ENCODE data around the gene ATPAF2.
"Not testable (repeated sequence)": the region's sequence is repeated elsewhere in the genome, so short reads cannot be mapped to it uniquely, and the experiment has no call there.

The ATPAF2 gene

DNA sequence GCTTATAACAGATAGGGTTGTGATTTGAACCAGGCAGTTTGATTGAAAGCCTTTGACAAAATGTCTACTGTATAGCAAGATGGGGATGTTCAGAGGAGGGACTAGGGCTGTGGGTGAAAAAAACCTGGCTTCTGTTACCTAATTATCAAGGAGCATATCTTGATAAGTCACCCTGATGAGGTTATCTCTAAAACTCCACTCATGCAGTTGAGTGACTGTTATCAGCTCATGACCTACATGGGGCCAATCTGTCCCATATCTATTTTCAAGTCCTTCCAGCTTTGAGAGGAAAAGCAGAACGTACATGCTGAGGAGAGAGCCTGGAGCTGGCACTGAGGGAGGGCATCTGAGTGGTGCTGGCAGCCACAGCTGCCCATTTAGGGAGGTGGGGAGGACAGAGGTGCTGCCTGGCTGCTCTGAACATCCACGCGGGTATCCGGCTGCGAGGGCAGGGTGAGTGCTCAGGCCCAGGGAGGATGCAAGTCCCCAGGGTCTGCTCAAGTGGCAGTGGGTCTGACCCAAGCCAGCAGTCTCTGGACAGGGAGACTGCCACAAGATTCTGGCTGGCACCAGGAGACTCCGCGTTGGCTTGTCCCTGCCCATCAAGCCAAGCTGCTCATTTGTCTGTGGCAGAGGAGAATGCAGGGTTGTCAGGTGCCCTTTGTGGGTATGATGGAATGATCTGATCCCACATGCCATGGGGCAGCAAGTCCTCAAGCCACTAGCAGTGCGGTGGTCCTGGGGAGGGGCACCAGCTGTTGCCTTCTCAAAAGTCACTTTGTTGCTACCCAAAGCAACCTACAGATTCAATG lies 29.2 kb downstream of the ATPAF2 start:
- no peak for DNase-seq (ENCODE audit: low spot score)

DNA sequence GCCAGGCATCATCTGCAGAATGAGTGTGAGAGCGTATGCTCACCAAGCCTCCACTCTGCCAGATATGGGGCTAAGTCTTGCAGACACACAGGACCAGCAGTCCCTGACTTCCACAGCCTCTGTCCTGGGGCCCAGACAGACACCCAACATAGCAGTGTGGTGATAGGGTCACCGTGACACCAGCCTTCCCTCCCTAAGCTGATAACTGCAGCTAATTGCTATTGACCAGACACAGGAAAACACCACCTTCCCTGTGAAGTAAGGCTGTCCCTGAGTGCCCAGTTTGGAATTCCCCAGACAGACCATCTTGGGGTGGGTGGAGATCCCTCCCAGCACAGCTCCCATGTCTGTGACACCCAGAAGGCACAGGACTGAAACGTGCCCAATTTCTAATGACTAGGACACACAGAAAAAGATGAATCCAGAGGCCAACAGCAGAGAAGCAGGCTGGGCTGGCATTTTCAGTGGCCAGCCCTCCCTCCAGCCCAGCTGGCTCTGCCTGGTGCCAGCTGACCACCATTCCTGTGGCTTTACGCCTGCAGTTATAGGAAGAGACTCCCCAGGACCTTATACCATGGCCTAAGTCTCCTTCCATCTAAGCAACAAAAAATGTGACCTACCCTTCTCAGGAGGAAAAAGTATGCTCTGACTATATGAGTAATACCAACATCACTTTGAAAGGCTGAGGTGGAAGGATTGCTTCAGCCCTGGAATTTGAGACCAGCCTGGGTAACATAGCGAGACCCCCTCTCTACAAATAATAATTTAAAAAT lies 30.3 kb downstream of the ATPAF2 start:
- DNase-seq (ENCODE audit: low spot score) = no peak

DNA sequence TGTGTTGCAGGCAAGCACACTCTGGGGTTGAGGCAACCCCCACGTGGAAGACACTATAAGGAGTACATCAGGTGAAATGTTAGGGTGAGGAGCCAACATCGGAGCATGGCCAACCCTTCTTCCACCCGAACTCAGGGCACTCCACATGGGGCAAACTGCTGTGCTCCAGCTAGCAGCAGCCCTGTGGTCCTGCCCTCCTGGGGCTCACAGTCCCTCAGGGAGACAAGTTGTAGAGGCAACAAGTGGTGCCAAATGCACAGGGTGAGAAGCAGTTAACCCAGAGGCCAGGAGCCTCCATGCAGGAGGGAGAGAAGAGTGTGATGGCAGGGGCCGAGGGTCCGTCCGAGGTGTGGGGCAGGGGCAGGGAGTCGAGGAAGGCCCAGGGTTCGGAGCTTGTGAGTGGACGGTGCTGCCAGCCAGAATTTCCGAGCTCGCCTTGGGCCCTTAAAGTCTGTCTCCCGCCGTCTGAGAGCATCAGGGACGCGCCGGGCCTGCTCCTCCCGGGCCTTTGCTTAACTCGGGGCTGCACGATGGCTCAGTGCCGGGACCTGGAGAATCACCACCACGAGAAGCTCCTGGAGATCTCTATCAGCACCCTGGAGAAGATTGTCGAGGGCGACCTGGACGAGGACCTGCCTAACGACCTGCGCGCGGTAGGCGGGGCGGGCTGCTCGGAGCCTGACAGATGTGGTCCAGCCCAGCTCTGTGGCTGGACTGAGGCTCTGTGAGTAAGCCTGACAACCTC lies 32.3 kb downstream of the ATPAF2 start:
- DNase-seq (ENCODE audit: low spot score) = no peak

DNA sequence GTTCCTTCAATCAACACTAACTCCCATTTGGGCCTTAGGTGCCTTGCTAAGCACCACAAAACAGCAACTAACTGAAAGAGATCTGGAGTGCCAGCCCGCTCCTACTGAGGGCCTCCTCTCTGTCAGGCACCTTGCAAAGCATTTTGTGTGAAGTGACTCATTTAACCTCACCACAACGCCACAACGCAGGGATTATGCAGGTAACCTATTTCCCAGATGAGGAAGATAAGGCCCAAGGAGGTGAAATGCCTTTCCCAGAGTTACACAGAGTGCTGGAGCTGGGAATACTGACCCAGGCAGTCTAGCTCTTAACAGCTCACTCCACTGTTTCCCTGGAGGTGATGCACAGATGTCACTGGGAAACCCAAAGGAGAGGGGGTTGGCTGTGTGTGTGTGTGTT lies 33.5 kb downstream of the ATPAF2 start:
- no peak for DNase-seq (ENCODE audit: low spot score)

DNA sequence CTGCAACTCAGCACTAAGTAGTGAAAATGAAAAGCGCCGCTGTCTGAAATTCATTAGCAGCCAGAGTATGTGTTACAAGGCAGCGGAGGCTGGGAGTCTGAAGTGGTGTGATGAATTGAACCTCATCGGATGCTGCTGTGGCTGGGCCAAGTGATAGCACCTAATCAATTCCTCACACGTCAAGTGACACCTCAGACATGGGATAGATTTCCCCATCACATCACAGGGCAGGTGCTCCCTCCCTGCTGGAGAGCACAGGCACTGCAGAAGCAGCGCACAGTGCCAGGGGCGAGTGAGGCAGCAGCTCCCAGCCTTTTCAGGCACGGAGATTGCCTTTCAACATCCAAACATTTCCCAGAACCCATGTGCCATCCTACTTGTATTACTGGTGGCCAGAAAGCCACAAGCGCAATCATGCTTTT lies 34.1 kb downstream of the ATPAF2 start:
- no peak for DNase-seq (ENCODE audit: low spot score)

DNA sequence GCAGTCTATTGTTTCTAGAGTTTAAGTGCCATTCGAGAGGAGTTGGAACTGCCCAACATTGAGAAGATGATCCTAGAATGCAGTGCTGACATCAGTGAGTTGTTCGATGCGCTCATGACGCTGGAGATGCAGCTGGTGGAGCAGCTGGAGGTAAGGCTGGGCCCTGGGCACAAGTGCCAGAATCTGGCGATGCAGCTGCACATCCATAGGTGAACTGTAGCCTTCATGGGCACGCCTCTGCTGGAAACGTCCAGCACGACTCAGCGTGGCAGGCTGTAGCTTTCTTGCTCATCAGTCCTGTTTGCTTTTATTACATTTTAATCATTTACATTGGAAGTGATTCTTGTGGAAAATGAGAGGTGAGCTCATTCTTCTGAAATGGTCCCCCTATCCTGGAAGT lies 34.6 kb downstream of the ATPAF2 start:
- DNase-seq (ENCODE audit: low spot score) = no peak

DNA sequence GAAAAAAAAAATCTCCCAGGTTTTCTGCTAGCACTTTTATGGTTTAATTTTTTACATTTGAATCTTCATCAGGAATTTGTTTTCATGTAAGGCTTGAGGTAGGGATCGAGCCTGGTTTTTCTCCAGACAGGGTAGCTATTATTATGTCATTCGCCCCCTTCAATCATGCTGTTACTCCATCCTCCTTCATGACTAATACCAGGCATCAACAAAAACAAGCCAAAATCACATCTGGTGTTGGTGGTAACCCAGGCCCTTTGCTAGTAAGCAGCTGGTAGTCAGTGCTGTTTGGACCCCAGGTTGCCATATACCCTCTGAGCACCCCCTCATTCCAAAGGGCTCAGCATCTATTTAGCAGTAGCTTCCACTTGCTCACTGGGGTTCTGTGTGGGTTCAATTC lies 36.8 kb downstream of the ATPAF2 start:
- no peak for DNase-seq (ENCODE audit: low spot score)

DNA sequence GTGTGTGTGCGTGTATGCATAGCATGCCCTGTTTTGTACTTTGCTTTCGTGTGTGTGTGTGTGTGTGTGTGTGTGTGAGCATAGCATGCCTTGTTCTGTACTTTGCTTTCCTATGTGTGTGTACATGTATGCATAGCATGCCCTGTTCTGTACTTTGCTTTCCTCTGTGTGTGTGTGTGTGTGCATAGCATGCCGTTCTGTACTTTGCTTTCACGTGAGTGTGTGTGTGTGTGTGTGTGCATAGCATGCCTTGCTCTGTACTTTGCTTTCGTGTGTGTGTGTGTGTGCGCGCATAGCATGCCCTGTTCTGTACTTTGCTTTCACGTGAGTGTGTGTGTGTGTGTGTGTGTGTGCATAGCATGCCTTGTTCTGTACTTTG lies 38.9 kb downstream of the ATPAF2 start:
- no peak for DNase-seq (ENCODE audit: low spot score)

DNA sequence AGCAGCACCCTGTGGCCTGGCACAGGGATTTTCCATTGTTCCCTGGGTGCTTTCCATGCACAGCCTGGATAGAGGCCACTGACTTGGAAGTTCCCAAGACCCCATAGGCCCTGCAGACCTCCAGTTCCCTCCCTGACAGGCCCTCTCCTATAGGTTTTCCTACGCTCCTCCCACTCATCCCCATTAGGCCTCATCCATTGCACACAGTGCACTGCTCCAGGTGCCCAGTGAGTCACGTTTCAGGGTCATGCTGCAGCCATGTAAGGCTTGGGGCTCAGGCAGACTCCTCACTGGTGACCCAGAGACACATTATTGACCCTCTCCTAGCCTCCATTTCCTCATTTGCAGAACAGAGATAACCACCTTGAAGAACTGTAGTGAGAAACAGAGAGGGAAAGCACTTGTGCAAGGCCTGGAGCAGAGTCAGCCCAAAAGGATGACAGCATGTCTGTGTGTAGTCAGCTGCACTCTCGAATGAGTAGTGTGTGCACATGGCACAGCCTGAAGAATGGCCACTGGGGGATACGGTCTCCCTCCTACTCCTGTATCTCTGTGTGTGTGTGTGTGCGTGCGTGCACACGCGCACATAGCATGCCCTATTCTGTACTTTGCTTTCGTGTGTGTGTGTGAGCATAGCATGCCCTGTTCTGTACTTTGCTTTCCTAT lies 39.5 kb downstream of the ATPAF2 start:
- DNase-seq (ENCODE audit: low spot score) = no peak

DNA sequence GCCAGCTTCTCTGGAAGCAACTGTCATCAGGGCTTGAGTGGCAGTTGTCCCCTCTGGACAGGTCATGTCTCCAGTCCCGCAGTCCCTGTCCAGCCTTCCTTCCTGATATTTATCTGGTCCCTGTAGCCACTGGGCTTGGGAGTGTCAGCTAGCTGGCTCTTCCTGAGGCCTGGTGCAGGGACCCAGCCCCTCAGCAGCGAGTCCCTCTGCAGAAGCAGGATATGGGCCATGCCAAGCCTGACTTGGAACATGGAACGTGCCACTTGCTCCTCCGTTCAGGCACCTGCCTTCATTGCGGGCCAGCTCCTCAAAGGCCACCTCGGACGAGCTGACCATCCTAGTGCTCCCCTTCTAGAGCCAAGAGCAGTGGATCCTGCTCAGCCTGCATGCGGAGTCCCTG lies 40.0 kb downstream of the ATPAF2 start:
- no peak for DNase-seq (ENCODE audit: low spot score)

DNA sequence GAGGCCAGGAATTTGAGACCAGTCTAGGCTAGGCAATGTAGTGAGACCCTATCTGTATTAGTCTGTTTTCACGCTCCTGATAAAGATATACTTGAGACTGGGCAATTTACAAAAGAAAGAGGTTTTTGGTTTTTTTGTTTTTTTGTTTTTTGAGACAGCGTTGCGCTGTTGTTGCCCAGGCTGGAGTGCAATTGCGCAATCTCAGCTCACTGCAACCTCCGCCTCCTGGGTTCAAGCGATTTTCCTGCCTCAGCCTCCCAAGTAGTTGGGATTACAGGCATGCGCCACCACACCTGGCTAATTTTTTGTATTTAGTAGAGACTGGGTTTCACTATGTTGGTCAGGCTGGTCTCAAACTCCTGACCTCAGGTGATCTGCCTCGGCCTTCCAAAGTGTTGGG lies 43.1 kb downstream of the ATPAF2 start:
- DNase-seq (ENCODE audit: low spot score) = not testable (repeated sequence)

DNA sequence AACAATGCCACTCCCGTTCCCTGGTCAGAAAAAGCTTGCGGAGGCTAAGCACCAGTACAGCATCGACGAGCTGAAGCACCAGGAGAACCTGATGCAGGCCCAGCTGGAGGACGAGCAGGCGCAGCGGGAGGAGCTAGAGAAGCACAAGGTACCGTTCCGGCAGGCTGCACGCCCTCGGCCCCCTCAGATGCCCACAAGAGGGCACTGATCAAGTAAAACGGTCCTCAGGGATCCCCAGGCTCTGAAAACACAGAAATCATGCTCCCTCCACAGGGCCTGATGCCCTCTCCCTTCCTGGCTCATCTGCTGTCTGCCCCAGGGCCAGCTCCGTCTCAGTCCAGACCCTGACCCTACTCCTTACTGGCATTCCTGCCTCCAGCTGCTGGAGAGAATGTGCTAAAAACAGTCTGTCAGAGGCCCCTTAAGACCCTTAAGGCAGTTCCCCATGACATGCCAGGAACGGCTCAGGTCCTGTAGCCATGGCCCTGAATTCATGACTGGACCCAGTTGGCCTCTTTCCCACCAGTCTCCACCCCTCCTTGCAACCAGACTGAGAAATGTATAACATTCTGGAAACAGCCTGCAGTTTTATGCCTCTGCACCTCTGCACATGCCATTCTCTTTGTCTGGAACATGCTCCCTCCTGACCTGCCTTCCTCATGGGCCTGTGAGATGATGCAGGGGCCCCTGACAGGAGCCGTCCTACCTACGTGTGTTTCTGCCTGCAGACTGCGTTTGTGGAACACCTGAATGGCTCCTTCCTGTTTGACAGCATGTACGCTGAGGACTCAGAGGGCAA lies 44.5 kb downstream of the ATPAF2 start:
- DNase-seq (ENCODE audit: low spot score) = peak; percentile 30

DNA sequence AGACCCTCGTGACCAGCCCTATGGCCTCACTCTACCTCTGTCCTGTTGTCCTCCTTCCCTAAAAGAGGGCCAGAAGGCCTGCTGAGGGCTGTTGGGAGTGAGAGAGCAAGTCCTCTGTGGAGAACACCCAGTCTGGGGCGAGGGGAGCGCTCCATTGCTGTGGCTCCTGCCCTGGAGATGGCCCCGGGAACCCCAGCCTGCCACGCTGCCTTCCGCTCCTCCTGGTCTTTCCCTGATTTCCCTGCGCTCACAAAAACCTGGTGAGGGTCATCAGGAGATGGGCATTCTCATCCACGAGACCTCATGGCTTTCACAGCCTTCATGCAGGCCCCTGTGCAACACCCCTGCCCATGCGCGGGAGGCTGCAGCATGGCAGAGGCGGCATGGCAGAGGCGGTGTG lies 45.1 kb downstream of the ATPAF2 start:
- no peak for DNase-seq (ENCODE audit: low spot score)

DNA sequence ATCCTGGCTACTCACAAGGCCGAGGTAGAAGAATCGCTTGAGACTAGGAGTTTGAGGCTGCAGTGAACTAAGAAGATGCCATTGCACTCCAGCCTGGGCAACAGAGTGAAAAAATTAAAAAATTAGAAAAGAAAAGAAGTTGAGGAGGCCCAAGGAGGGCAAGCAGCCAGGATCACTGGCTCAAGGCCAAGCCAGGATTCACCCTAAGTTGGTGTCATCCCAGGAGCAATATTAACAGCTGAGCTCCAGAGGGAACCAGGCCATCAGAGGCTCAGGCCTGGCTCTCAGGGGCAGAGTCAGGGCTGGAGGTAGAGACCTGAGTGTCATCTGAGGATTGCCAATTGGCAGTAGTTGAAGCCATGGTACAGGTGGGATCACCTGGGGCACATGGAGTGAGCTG lies 45.6 kb downstream of the ATPAF2 start:
- no peak for DNase-seq (ENCODE audit: low spot score)

DNA sequence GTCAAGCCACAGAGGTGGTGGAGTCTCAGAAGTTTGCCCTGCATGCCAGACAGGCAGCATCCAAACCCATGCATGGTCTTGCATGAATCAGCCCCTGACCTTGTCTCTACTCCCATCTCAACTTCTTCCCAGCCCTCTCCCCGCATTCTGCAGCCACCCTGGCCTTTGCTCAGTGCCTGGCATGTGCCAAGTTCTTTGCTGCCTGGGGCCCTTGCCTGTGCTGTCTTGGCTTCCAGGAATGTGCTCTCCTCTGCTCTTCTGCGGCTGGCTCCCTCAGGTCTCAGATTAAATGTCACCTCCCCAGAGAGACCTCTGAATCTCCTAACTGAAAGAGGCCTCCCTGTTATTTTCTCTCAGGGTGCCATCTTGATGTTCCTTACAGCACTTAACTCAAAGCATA lies 48.7 kb downstream of the ATPAF2 start:
- DNase-seq (ENCODE audit: low spot score) = no peak

DNA sequence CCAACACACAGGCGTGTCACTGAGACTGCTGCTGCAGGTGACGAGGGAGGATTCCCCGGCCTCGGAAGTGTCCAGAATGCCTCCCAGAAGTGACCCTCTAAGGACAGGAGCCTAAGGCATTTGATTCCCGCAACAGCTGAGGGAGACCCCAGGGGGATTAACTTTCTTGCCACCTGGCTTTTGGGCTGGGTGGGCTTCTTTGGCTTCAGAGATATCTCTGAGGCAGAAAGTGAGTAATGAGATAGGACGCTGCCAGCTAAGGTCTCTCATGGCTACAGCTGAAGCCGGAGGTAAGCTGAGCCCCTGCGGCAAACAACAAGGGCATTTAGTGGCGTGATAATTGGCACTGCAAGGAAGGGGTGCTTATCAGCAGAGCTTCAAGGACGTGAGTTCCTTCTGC lies 49.4 kb downstream of the ATPAF2 start:
- DNase-seq (ENCODE audit: low spot score) = no peak

DNA sequence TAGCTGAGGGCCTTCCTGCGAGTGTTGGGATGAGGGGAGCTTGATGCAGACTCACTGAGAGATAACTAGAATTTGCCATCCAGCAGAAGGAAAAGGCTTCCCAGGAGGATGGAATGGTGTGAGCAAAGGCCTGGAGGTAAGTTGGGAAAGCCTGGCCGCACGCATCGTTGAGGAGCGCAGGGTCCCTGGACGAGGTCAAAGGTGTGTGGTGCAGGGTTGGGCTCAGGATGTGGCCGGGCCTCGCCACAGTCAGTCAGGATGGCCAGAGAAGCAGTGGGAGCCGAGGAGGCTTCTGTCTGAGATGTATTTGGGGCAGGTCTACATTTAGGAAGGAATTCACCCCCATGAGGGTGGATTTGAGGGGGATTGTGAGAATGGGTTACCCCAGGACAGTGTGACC lies 49.9 kb downstream of the ATPAF2 start:
- DNase-seq (ENCODE audit: low spot score) = no peak

DNA sequence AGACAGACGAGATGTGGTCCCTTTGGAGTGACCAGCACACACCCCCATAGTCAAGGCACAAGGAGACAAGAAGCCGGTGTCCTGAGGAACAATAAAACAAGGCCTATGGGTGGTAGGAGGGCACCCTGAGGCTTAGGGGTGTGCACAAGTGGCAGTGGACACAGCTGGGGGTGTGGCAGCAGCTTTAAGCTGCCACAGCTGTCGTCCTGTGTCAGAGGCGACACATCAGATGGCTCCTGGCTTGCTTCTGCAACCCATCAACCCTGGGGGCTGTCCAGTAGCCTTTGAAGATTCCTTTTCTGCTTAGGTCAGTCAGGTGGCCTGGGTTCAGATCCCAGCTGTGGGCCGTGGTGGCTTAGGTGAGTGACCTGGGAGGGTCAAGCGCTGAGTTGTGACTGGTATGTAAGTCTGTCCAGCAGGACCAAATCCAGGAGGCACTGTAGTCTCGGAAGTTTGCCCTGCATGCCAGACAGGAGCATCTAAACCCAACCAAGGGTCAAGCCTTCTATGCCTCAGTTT lies 50.5 kb downstream of the ATPAF2 start:
- no peak for DNase-seq (ENCODE audit: low spot score)

DNA sequence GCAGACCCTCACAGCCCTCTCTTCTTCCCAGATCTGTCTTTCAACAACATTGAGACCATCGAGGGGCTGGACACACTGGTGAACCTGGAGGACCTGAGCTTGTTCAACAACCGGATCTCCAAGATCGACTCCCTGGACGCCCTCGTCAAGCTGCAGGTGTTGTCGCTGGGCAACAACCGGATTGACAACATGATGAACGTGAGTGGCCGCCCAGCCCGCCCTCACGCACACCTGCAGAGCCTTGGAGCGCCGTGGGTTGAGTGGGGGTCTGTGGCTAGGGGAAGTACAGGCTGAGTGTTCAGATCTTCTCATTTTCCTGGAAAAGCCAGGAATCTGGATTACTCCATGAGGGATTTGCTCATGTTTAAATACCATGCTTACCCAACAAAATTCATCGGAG lies 51.1 kb downstream of the ATPAF2 start:
- no peak for DNase-seq (ENCODE audit: low spot score)

DNA sequence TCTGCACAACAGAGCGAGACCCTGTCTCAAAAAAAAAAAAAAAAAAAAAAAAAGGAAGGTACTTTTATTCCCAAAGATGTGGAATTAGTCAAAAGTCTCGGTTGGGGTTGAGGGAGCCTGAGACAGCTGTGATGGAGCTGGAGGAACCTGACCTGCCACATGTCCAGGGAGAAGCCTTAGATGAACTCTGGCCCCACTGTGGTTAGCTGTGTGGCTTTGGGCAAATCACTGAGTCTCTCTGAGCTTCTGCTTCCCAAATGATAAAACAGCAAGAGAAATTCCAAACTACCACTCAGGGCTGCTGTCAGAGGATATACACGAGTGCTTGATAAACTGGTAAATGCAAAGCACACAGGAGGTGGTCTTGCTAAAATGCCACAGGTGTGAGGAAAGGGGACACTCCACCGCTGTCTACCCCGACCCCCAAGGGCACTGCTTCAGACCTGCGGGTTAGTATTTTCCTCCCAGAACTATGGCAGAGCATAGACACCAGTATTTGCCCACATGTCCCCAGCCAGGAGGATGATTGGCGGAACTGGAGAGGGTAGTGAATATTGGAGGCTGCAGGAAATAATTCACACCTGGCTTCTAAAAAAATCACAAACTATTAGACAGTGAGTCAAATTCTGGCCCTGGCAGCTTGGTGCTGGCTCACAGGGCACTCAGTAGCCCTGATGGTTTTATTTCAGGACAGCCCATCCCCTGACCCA lies 51.6 kb downstream of the ATPAF2 start:
- DNase-seq (ENCODE audit: low spot score) = no peak

DNA sequence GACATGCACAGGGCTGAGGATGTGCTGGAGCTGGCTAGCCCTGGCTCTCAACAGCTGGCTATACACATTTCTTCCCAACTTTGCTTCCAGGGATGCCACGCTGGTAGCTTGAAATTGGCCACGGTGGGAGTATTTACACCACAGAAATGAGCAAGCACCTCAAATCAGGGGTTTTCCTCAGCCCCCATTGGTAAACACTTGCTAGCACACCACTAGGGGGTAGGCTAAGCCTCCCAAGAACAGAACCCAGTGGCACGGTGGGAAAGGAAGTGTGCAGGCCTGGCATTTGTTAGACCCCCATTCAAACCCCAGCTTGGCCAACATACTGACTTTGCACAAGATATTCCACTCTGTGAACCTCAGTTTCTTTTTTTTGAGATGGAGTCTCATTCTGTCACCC lies 53.4 kb downstream of the ATPAF2 start:
- DNase-seq (ENCODE audit: low spot score) = peak; percentile 29
